ENCODE results near the gene C1GALT1C1L.
"Not testable (repeated sequence)": the region's sequence is repeated elsewhere in the genome, so short reads cannot be mapped to it uniquely, and the experiment has no call there.

C1GALT1C1L gene

GRCh38 chr2:43676322-43677050 is at the start of gene C1GALT1C1L:
Gene C1GALT1C1L (minus strand): TSS chr2:43676429. CDS start chr2:43676322, 107 bp downstream.
- FAIRE-seq: no peak

- no peak for FAIRE-seq
These were observed 49.5 kb upstream of the C1GALT1C1L start for GRCh38 chr2:43725711-43726246.

- FAIRE-seq: no peak
These were observed 48.7 kb upstream of the C1GALT1C1L start for GRCh38 chr2:43724728-43725526.

GRCh38 chr2:43718530-43719124 is 42.4 kb upstream of the C1GALT1C1L start:
- no peak for FAIRE-seq

- FAIRE-seq: no peak
These were observed 41.1 kb upstream of the C1GALT1C1L start for GRCh38 chr2:43717322-43717721.

GRCh38 chr2:43715300-43716098 is 39.3 kb upstream of the C1GALT1C1L start:
- FAIRE-seq: no peak

- no peak for FAIRE-seq
These were observed 37.9 kb upstream of the C1GALT1C1L start for GRCh38 chr2:43714164-43714563.

GRCh38 chr2:43710866-43711265 is 34.6 kb upstream of the C1GALT1C1L start:
- FAIRE-seq: no peak

GRCh38 chr2:43708891-43709290 is 32.7 kb upstream of the C1GALT1C1L start:
- no peak for FAIRE-seq

- FAIRE-seq: no peak
These were observed 31.9 kb upstream of the C1GALT1C1L start for GRCh38 chr2:43708178-43708577.

- no peak for FAIRE-seq
These were observed 31.2 kb upstream of the C1GALT1C1L start for GRCh38 chr2:43707255-43708015.

GRCh38 chr2:43701111-43701510 is 24.9 kb upstream of the C1GALT1C1L start:
- FAIRE-seq: no peak

- FAIRE-seq: no peak
These were observed 23.5 kb upstream of the C1GALT1C1L start for GRCh38 chr2:43699761-43700160.

- FAIRE-seq: not testable (repeated sequence)
These were observed 21.9 kb upstream of the C1GALT1C1L start for GRCh38 chr2:43698140-43698539.

GRCh38 chr2:43692428-43692994 is 16.3 kb upstream of the C1GALT1C1L start:
- no peak for FAIRE-seq

GRCh38 chr2:43689999-43690398 is 13.8 kb upstream of the C1GALT1C1L start:
- no peak for FAIRE-seq

GRCh38 chr2:43685357-43685756 is 9.1 kb upstream of the C1GALT1C1L start:
- FAIRE-seq: no peak

- not testable (repeated sequence) for FAIRE-seq
These were observed 1.6 kb upstream of the C1GALT1C1L start for GRCh38 chr2:43677783-43678182.

GRCh38 chr2:43675646-43676321 is 445 bp downstream of the C1GALT1C1L start:
- FAIRE-seq: no peak

GRCh38 chr2:43657241-43657640 is 19.0 kb downstream of the C1GALT1C1L start:
- no peak for FAIRE-seq

GRCh38 chr2:43653506-43653905 is 22.7 kb downstream of the C1GALT1C1L start:
- FAIRE-seq: no peak

Measured in colon (tissue), 2 donors.